WTC11 (cell line): ENCODE data around the gene SAP130. TPM values are rescaled to one million over a fixed set of nuclear protein-coding genes. Genes with fewer than 3 reads are reported as not detected.

Experiments used
- ATAC-seq: fragments of 200-7000 bp; cut with Tn5 transposase; 2 replicates; pipeline ENCODE4 v1.10.0; 2021; ENCODE audit warnings: mild to moderate bottlenecking, moderate library complexity
- CTCF ChIA-PET: fragments of 300-600 bp; sonication (Branson Sonifier 250); formaldehyde crosslinking; loops from one replicate; lab custom pipeline; 2021; ENCODE audit warnings: antibody characterized with exemption; lab: Charles Lee
- POLR2A ChIA-PET: fragments of 350-600 bp; sonication (Branson Sonifier 250); formaldehyde crosslinking; loops from one replicate; lab custom pipeline; 2021; ENCODE audit warnings: antibody characterized with exemption; lab: Charles Lee
- DNase-seq: peaks from one replicate; pipeline ENCODE4 v3.0.0; 2021; ENCODE audit warnings: low spot score
- H3K27ac Mint-ChIP-seq: 2 replicates; pipeline ENCODE4 v1.8.0; 2021; ENCODE audit warnings: mixed read lengths
- H3K27me3 Mint-ChIP-seq: 2 replicates; pipeline ENCODE4 v1.8.0; 2021; ENCODE audit warnings: low read depth, mild to moderate bottlenecking, moderate library complexity, mixed read lengths
- H3K36me3 Mint-ChIP-seq: 2 replicates; pipeline ENCODE4 v1.8.0; 2021; ENCODE audit warnings: mixed read lengths
- H3K4me1 Mint-ChIP-seq: 2 replicates; pipeline ENCODE4 v1.8.0; 2022; ENCODE audit warnings: mixed read lengths
- H3K4me3 Mint-ChIP-seq: 2 replicates; pipeline ENCODE4 v1.8.0; 2021; ENCODE audit warnings: mild to moderate bottlenecking, moderate library complexity, mixed read lengths
- H3K9me3 Mint-ChIP-seq: 2 replicates; pipeline ENCODE4 v1.8.0; 2021; ENCODE audit warnings: mixed read lengths
- CREB1 ChIP-seq: sonication (generic); formaldehyde crosslinking; IDR thresholded peaks from 2 replicates; pipeline ENCODE4 v1.8.0; 2023; ENCODE audit warnings: mild to moderate bottlenecking, missing genetic modification reagents
- ELF4 ChIP-seq: sonication (generic); formaldehyde crosslinking; IDR thresholded peaks from 2 replicates; pipeline ENCODE4 v1.8.1; 2022; ENCODE audit warnings: low read depth, mild to moderate bottlenecking, moderate library complexity, missing genetic modification reagents
- GABPB1 ChIP-seq: sonication (generic); formaldehyde crosslinking; IDR thresholded peaks from 2 replicates; pipeline ENCODE4 v1.8.1; 2023; ENCODE audit warnings: mild to moderate bottlenecking, missing genetic modification reagents
- GTF2I ChIP-seq: fragments of 250-450 bp; sonication (Bioruptor Pico); conservative IDR thresholded peaks from 2 replicates; pipeline ENCODE4 v1.4.0; 2021; ENCODE audit warnings: mild to moderate bottlenecking
- HMGA2 ChIP-seq: fragments of 250-450 bp; sonication (Bioruptor Pico); IDR thresholded peaks from 2 replicates; pipeline ENCODE4 v1.4.0; 2021; ENCODE audit warnings: mild to moderate bottlenecking, moderate library complexity
- JAZF1 ChIP-seq: fragments of 250-450 bp; sonication (Bioruptor Pico); IDR thresholded peaks from 2 replicates; pipeline ENCODE4 v1.9.0; 2021; ENCODE audit warnings: moderate library complexity, mild to moderate bottlenecking, inconsistent platforms
- NFYB ChIP-seq: sonication (generic); formaldehyde crosslinking; conservative IDR thresholded peaks from 2 replicates; pipeline ENCODE4 v1.8.0; 2022; ENCODE audit warnings: low read depth, missing genetic modification reagents
- OVOL2 ChIP-seq: fragments of 250-450 bp; sonication (Bioruptor Pico); IDR thresholded peaks from 2 replicates; pipeline ENCODE4 v1.9.0; 2021; ENCODE audit warnings: mild to moderate bottlenecking, borderline replicate concordance
- RELA ChIP-seq: sonication (generic); formaldehyde crosslinking; IDR thresholded peaks from 2 replicates; pipeline ENCODE4 v1.8.1; 2022; ENCODE audit warnings: missing genetic modification reagents, mild to moderate bottlenecking, borderline replicate concordance
- ZNF138 ChIP-seq: sonication (generic); formaldehyde crosslinking; conservative IDR thresholded peaks from 2 replicates; pipeline ENCODE4 v1.8.1; 2022; ENCODE audit warnings: mild to moderate bottlenecking, moderate library complexity, missing genetic modification reagents
- ZNF396 ChIP-seq: fragments of 250-450 bp; sonication (Bioruptor Pico); IDR thresholded peaks from 2 replicates; pipeline ENCODE4 v1.8.0; 2021; ENCODE audit warnings: mild to moderate bottlenecking, moderate library complexity, borderline replicate concordance
- ZNF416 ChIP-seq: fragments of 250-450 bp; sonication (Bioruptor Pico); IDR thresholded peaks from 2 replicates; pipeline ENCODE4 v1.9.0; 2021; ENCODE audit warnings: mild to moderate bottlenecking, inconsistent platforms
- total RNA-seq: library from RNA; stranded (reverse); gene quantifications from 3 replicates; pipeline ENCODE4 v1.2.3, GENCODE V29; 2021
- TF ChIP-seq, protein P1 (sequence below): sonication (generic); formaldehyde crosslinking; IDR thresholded peaks from 2 replicates; pipeline ENCODE4 v1.8.1; 2023; ENCODE audit warnings: mild to moderate bottlenecking, missing genetic modification reagents, moderate library complexity
- TF ChIP-seq, protein P2 (sequence below): fragments of 250-450 bp; sonication (Bioruptor Pico); IDR thresholded peaks from 2 replicates; pipeline ENCODE4 v1.9.0; 2021; ENCODE audit warnings: mild to moderate bottlenecking, borderline replicate concordance
- TF ChIP-seq, protein P3 (sequence below): sonication (generic); formaldehyde crosslinking; IDR thresholded peaks from 2 replicates; pipeline ENCODE4 v1.8.1; 2023; ENCODE audit warnings: mild to moderate bottlenecking, missing genetic modification reagents, borderline replicate concordance
- TF ChIP-seq, protein P4 (sequence below): sonication (generic); formaldehyde crosslinking; IDR thresholded peaks from 2 replicates; pipeline ENCODE4 v1.8.0; 2022; ENCODE audit warnings: mild to moderate bottlenecking, missing genetic modification reagents
- TF ChIP-seq, protein P5 (sequence below): fragments of 250-450 bp; sonication (Bioruptor Pico); conservative IDR thresholded peaks from 2 replicates; pipeline ENCODE4 v1.9.0; 2021; ENCODE audit warnings: mild to moderate bottlenecking
- TF ChIP-seq, protein P6 (sequence below): fragments of 250-450 bp; sonication (Bioruptor Pico); IDR thresholded peaks from 2 replicates; pipeline ENCODE4 v1.8.0; 2021; ENCODE audit warnings: mild to moderate bottlenecking
- TF ChIP-seq, protein P7 (sequence below): sonication (generic); formaldehyde crosslinking; IDR thresholded peaks from 2 replicates; pipeline ENCODE4 v1.8.0; 2023; ENCODE audit warnings: missing genetic modification reagents, mild to moderate bottlenecking, borderline replicate concordance

The SAP130 gene
- total RNA-seq, 1 experiment from 2014 or later: 45.6 TPM

DNA sequence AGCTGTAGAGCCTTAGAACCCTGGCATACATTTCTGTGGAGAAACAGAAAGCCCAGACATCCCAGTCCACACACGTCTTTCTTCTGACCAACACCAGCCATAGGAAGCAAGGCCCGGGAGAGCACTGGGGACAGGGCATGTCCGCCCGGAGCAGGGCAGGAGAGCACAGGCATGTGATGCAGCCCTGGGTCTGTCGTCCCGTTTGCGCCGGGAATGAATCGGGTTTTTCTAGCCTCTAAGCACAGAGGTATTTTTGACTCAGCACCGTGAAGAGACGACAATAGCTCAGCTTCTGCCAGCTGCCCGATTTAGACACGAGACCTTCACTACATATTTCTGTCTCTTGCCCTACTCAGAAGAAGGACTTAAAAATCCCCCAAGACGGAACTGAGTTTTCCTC, 134.8 kb downstream of the SAP130 start (continued):
- TF ChIP-seq JAZF1 (CRISPR knock-in tag) (no peak), OVOL2 (CRISPR knock-in tag) (no peak), HMGA2 (CRISPR knock-in tag) (no peak), ELF4 (no peak), ZNF416 (CRISPR knock-in tag) (no peak), RELA (CRISPR knock-in tag) (no peak)
- TF ChIP-seq, protein P1, sequence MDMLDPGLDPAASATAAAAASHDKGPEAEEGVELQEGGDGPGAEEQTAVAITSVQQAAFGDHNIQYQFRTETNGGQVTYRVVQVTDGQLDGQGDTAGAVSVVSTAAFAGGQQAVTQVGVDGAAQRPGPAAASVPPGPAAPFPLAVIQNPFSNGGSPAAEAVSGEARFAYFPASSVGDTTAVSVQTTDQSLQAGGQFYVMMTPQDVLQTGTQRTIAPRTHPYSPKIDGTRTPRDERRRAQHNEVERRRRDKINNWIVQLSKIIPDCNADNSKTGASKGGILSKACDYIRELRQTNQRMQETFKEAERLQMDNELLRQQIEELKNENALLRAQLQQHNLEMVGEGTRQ (CRISPR knock-in tag): no peak
- TF ChIP-seq, protein P2, sequence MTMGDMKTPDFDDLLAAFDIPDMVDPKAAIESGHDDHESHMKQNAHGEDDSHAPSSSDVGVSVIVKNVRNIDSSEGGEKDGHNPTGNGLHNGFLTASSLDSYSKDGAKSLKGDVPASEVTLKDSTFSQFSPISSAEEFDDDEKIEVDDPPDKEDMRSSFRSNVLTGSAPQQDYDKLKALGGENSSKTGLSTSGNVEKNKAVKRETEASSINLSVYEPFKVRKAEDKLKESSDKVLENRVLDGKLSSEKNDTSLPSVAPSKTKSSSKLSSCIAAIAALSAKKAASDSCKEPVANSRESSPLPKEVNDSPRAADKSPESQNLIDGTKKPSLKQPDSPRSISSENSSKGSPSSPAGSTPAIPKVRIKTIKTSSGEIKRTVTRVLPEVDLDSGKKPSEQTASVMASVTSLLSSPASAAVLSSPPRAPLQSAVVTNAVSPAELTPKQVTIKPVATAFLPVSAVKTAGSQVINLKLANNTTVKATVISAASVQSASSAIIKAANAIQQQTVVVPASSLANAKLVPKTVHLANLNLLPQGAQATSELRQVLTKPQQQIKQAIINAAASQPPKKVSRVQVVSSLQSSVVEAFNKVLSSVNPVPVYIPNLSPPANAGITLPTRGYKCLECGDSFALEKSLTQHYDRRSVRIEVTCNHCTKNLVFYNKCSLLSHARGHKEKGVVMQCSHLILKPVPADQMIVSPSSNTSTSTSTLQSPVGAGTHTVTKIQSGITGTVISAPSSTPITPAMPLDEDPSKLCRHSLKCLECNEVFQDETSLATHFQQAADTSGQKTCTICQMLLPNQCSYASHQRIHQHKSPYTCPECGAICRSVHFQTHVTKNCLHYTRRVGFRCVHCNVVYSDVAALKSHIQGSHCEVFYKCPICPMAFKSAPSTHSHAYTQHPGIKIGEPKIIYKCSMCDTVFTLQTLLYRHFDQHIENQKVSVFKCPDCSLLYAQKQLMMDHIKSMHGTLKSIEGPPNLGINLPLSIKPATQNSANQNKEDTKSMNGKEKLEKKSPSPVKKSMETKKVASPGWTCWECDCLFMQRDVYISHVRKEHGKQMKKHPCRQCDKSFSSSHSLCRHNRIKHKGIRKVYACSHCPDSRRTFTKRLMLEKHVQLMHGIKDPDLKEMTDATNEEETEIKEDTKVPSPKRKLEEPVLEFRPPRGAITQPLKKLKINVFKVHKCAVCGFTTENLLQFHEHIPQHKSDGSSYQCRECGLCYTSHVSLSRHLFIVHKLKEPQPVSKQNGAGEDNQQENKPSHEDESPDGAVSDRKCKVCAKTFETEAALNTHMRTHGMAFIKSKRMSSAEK (CRISPR knock-in tag): no peak
- TF ChIP-seq, all 79 proteins: peak for 0

DNA sequence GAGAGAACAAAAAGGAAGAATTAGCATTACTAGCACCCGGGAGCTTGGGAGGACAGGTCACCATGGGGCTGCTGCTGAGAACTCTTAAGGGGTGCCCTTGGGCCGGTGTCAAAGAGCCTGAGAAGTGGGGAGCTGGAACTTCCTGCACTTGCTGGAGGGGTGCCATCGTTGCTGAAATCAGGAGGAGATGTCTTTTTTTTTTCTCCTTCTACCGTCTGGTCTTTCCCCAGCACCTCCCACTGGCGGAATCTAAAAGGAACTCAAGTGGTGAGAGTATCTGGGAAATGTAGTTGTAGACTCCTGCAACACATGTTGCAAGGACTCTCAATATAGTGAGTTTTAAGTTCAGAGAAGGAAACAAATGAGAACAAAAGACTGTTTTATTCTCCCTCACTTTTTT, 136.0 kb downstream of the SAP130 start:
- CTCF ChIA-PET: no interaction called here
- Mint-ChIP-seq H3K9me3 (no peaks in the 10 kb centered on the region), H3K27me3 (no peaks in the 10 kb centered on the region), H3K36me3 (no peaks in the 10 kb centered on the region), H3K4me3 (no peak overlapping the region), H3K4me1 (peaks cover 23% of the 10 kb centered on the region), H3K27ac (no peak overlapping the region)
- ATAC-seq: peak; percentile 66
- no peak for DNase-seq
- POLR2A ChIA-PET: interaction anchor here (1.5 kb wide), 1 partner anchor 32 kb away, joined by 3 read pairs; no protein-coding TSS in a partner anchor
- TF ChIP-seq, protein P3, sequence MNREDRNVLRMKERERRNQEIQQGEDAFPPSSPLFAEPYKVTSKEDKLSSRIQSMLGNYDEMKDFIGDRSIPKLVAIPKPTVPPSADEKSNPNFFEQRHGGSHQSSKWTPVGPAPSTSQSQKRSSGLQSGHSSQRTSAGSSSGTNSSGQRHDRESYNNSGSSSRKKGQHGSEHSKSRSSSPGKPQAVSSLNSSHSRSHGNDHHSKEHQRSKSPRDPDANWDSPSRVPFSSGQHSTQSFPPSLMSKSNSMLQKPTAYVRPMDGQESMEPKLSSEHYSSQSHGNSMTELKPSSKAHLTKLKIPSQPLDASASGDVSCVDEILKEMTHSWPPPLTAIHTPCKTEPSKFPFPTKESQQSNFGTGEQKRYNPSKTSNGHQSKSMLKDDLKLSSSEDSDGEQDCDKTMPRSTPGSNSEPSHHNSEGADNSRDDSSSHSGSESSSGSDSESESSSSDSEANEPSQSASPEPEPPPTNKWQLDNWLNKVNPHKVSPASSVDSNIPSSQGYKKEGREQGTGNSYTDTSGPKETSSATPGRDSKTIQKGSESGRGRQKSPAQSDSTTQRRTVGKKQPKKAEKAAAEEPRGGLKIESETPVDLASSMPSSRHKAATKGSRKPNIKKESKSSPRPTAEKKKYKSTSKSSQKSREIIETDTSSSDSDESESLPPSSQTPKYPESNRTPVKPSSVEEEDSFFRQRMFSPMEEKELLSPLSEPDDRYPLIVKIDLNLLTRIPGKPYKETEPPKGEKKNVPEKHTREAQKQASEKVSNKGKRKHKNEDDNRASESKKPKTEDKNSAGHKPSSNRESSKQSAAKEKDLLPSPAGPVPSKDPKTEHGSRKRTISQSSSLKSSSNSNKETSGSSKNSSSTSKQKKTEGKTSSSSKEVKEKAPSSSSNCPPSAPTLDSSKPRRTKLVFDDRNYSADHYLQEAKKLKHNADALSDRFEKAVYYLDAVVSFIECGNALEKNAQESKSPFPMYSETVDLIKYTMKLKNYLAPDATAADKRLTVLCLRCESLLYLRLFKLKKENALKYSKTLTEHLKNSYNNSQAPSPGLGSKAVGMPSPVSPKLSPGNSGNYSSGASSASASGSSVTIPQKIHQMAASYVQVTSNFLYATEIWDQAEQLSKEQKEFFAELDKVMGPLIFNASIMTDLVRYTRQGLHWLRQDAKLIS (CRISPR knock-in tag): no peak
- TF ChIP-seq ZNF396 (CRISPR knock-in tag) (no peak), NFYB (CRISPR knock-in tag) (no peak), GABPB1 (CRISPR knock-in tag) (no peak), ELF4 (no peak), GTF2I (CRISPR knock-in tag) (no peak), ZNF138 (no peak), CREB1 (CRISPR knock-in tag) (no peak)
- TF ChIP-seq, protein P4, sequence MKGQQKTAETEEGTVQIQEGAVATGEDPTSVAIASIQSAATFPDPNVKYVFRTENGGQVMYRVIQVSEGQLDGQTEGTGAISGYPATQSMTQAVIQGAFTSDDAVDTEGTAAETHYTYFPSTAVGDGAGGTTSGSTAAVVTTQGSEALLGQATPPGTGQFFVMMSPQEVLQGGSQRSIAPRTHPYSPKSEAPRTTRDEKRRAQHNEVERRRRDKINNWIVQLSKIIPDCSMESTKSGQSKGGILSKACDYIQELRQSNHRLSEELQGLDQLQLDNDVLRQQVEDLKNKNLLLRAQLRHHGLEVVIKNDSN (CRISPR knock-in tag): no peak
- TF ChIP-seq, protein P5, sequence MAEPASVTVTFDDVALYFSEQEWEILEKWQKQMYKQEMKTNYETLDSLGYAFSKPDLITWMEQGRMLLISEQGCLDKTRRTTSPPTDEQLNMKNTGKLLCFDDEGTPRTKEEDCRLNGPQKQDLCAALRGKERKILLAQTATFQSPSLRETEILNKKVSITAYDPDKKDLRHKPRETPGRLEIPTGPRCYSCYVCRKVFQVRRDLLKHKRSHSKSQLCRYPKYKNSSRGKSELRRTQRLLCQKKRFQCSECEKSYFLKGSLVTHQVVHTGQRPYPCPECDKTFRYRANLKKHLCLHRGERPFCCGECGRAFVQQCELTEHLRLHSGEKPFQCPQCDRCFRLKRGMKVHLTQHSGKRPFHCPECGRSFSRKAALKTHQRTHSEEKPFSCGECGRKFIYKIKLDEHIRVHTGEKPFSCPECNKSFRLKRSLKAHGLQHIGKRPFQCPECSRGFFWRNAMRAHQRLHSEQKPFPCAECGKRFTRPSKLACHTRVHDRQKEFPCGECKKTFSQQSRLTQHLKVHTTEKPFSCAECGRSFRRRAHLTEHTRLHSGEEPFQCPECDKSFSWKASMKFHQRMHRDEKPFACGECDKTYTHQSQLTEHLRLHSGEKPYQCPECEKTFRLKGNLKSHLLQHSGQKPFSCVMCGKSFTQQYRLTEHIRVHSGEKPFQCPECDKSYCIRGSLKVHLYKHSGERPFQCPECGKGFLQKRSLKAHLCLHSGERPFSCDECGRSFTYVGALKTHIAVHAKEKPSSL (CRISPR knock-in tag): no peak
- TF ChIP-seq, protein P6, sequence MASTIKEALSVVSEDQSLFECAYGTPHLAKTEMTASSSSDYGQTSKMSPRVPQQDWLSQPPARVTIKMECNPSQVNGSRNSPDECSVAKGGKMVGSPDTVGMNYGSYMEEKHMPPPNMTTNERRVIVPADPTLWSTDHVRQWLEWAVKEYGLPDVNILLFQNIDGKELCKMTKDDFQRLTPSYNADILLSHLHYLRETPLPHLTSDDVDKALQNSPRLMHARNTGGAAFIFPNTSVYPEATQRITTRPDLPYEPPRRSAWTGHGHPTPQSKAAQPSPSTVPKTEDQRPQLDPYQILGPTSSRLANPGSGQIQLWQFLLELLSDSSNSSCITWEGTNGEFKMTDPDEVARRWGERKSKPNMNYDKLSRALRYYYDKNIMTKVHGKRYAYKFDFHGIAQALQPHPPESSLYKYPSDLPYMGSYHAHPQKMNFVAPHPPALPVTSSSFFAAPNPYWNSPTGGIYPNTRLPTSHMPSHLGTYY (CRISPR knock-in tag): no peak
- TF ChIP-seq, protein P7, sequence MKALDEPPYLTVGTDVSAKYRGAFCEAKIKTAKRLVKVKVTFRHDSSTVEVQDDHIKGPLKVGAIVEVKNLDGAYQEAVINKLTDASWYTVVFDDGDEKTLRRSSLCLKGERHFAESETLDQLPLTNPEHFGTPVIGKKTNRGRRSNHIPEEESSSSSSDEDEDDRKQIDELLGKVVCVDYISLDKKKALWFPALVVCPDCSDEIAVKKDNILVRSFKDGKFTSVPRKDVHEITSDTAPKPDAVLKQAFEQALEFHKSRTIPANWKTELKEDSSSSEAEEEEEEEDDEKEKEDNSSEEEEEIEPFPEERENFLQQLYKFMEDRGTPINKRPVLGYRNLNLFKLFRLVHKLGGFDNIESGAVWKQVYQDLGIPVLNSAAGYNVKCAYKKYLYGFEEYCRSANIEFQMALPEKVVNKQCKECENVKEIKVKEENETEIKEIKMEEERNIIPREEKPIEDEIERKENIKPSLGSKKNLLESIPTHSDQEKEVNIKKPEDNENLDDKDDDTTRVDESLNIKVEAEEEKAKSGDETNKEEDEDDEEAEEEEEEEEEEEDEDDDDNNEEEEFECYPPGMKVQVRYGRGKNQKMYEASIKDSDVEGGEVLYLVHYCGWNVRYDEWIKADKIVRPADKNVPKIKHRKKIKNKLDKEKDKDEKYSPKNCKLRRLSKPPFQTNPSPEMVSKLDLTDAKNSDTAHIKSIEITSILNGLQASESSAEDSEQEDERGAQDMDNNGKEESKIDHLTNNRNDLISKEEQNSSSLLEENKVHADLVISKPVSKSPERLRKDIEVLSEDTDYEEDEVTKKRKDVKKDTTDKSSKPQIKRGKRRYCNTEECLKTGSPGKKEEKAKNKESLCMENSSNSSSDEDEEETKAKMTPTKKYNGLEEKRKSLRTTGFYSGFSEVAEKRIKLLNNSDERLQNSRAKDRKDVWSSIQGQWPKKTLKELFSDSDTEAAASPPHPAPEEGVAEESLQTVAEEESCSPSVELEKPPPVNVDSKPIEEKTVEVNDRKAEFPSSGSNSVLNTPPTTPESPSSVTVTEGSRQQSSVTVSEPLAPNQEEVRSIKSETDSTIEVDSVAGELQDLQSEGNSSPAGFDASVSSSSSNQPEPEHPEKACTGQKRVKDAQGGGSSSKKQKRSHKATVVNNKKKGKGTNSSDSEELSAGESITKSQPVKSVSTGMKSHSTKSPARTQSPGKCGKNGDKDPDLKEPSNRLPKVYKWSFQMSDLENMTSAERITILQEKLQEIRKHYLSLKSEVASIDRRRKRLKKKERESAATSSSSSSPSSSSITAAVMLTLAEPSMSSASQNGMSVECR (CRISPR knock-in tag): no peak
